NCI-H1105 (cell line): Measurements from ENCODE around the gene FBXO5.
"Not testable (repeated sequence)": the region's sequence is repeated elsewhere in the genome, so short reads cannot be mapped to it uniquely, and the experiment has no call there.

Experiments used
- DNase-seq: peaks from one replicate; lab custom pipeline; 2025; lab: John Stamatoyannopoulos, UW

FBXO5 gene, protein sequence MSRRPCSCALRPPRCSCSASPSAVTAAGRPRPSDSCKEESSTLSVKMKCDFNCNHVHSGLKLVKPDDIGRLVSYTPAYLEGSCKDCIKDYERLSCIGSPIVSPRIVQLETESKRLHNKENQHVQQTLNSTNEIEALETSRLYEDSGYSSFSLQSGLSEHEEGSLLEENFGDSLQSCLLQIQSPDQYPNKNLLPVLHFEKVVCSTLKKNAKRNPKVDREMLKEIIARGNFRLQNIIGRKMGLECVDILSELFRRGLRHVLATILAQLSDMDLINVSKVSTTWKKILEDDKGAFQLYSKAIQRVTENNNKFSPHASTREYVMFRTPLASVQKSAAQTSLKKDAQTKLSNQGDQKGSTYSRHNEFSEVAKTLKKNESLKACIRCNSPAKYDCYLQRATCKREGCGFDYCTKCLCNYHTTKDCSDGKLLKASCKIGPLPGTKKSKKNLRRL

DNA sequence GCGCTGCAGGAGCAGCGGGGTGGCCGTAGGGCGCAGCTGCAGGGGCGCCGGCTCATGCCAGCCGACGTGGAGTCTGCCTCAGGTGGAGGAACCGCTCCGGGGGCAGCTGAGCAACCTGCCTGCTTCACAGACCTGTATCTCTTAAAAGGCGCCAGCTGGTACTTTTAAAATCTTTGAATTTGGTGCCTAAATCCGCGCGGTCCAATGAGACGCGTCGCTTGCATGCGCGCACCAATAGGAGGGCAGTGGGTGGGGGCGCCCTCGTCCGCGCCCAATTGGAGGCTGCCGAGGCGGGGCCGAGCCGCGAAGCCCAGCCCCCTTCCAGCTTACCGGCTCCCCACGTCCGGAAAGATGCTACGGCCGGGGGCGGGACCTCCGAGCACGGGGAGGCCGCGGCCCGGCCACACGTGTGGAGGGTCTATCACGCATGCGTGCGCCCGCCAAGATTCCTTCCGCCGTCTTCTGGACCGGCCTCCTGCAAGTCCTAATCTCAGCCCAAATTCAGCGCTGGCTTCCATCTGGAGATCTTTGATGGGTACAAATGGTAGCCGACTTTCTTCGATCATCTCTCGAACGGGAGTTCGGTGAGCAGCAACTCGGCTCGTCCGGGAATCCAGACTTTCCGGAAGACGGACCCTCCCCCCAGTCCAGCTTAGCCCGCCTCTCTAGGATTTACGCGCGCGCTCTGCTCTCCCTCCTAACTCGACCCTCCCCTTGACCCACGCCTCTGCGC lies at the start of gene FBXO5:
Gene FBXO5, minus strand, starts transcription at position 138 of the 733 bp plus-strand sequence. Its CDS starts 82 bp downstream, at position 56.
- peak; percentile 98 for DNase-seq

DNA sequence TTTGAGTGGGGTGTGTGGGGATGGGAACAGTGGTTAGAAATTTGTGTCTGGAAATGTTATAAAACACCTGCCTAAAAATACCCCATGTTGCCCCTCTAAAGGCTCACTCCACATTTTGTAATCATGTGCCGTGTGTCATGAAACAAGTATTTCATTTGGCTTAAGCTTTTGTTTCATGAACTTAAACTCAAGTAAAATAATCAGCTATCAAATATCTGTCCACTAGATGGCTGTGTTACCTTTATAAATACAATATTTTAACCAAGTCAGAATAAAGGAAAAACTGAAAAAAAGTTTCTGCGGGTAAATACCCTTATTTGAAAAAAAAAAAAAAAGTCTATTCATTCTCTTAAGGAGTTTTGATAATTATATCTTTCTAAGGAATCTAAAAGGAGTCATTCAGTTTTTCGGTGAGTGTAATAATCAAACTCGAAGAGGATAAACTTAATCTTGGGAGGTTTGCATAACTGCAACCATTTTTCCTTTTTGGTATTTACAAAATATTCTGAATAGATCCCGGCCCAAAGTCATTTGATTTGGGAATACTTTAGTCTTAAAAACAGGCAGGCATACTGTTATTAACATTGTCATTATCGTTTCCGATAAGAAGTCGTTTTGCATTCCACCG lies 49.5 kb upstream of the FBXO5 start:
- DNase-seq, result peak; percentile 22

DNA sequence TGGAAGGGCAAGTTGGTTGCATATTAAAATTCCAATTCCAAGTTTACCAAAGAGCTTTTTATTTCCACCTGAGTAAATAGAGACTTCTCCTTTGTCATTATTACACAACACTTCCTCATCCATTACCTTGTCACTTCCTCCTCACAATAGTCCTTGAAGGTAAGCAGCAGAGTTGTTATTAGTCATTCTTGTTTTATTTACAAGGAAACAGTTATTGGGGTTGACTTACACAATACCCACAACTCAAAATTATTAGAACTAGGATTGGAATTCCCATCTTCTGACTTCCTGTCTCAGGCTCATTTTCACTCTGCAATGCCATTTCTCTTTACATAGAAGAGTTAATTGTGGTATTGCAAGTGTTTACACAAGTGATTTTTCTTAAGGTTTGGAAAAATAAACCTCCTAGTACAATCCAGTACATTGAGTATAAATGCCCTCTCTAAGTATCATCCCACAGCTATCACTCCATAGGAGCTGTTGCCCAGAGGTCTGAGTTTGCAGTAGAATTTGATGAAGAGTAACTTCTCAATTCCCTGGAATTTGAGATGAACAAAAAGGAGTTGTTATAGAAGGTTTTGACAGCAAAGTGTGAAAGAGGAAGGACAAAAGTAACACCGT lies 48.6 kb upstream of the FBXO5 start:
- no peak for DNase-seq

DNA sequence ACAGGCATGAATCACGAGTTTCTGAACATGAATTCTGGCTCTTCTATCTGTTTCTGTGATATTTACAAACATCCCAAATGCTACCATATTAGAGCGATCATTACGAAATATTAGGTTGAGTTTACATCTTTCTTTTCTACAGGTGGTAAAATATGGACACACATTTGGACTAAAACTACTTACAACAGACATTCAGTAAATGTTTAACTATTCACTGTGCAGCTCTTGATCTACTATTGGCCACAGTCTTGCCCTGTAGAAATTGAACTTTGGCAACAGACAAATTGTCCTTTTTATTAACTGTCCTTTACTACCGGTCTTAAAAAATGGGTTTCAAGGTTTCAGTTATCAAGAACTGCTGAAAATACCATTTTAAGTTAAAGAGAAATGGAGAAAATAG lies 46.1 kb upstream of the FBXO5 start:
- no peak for DNase-seq

DNA sequence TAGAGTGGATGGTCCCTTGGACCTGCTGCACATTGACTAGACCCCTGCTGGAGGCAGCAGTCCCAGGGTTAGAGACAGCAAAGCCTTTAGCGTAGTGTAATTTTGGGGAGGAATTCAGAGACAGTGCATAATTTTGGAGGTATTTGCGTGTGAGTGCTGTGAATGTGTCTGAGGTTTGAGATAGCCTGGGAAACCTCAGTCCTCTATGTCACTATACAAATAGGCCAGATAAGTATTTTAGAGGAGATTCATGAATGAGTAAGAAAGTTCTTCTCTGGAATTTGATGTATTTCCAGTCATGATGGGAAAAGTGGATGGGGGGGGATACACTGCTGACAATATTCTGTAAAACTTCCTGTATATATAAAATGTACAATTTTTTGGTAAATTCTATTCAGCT lies 45.4 kb upstream of the FBXO5 start:
- DNase-seq, result no peak

DNA sequence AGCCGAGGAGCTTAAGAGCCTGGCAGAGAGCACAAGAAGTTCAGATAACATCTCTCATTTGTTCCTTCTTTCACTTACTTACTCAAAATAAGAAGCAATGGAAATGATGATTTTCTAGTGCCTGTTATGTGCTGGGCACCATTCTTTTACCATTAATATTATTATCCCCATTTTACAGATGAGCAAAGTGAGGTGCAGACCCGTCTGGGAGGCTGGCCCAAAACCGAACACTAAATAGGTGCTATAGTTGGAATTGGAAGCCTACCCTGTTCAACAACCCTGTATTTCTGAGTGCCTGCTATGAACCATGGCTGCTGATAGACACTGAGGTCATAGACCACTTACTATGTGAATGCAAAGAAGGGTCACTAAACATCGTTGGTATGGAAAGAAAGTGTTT lies 44.6 kb upstream of the FBXO5 start:
- no peak for DNase-seq

DNA sequence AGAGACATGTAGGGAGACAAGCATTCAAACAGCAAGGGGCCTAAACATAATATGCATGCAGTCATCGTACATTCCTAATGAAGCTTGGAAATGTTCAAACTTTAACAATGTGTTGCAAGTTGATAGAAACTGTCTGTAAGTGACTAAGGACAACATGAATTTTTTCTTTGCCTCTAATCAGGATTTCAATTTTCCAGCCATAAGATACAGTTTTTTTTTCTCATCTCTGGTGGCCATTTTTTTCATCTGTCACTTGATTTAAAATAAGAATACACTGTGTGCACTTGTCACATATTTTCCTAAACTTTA lies 41.8 kb upstream of the FBXO5 start:
- no peak for DNase-seq

DNA sequence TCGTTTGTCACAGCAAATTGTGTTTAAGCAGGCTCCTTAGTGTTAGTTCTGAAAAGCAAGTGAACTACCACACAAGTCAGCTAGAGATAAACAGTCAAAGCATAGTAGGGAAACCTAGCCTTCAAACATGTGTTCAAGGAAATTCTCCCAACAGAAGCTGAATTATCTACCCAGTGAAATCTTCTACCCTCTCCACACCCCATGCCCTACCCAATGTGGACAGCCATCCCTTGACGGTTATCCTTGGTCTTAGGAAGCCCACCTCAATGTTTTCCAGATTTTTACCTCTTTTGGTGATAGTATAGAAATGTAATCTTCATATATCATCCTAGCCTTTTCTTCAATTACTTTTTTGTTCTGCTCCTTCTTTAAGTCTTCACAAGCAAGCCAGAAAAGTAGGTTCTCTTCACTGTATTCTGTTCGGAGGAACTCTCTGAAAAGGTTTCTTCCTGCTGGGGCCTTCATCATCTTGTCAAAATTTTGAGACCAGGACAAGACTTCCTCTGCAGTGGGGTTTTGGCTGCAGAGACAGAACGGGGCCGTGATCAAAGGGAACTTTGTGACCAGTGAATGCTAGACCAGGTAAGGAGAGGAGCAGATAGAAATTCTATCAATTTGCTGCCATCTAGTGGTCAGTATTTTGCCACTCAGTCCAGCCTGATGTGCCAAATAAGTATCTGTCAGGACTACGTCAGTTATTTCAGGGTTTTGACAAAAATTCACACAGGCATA lies 41.3 kb upstream of the FBXO5 start:
- peak; percentile 58 for DNase-seq

DNA sequence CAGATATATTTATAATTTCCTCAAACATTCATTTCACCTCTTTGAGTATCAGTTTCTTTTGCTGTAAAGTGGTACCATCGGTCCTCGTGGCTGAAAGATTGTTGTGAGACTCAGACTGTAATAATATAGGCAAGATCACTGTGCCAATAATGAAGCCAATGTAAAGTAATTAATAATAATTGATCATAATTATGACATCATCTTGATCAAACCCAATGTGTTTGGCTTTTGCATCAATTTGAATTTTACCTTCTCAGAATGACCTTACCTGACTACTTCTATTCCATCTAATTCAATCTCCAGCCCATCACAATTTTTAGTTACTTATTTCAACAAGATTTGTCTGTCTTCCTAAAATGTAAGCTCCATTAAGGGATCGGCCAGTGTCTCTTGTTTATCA lies 35.5 kb upstream of the FBXO5 start:
- DNase-seq, result no peak

DNA sequence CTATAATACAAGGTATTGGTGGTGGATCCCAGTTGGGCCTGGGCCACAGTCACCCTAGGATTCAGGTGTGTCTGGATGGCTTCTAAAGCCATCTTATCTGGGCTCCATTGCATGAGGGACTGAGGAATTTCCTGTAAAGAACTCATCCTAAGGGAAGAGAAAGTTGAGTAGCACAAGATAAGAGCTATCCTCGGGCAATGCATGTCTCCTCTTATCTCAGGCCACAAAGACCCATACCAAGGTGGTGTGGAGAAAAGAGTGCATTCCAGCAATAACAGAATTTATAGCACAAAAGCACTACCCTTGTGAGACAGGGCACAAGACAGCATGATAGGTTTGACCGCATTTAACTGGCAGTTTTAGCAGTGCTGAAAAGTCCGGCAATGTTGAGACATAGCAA lies 34.0 kb upstream of the FBXO5 start:
- DNase-seq, result no peak

DNA sequence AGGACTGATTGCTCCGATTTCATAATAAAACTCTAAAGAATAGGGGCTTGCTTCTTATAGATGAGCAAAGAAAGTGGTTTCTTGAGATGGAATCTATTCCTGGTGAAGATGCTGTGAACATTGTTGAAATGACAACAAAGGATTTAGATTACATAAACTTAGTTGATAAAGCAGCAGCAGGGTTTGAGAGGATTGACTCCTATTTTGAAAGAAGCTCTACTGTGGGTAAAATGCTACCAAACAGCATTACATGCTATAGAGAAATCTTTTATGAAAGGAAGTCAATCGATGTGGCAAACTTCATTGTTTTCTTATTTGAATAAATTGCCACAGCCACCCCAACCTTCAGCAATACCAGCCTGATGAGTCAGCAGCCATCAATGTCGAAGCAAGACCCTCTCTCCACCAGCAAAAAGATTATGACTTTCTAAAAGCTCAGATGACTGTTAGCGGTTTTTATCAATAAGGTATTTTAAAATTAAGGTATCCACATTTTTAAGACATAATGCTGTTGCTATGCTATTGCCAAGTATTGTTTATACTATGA lies 32.3 kb upstream of the FBXO5 start:
- DNase-seq, result no peak

DNA sequence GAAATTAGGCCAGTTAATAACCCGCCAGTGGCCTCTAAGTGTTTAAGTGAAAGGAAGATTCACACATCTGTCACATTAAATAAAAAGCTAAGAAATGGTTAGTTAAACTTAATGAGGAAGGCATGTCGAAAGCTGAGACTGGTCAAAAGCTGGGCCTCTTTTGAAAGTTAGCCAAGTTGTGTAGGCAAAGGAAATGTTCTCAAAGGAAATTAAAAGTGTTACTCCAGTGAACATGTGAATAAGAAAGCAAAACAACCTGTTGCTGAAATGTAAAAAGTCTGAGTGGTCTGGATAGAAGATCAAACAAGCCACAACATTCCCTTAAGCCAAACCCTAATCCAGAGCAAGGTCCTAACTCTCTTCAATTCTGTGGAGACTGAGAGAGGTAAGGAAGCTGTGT lies 30.6 kb upstream of the FBXO5 start:
- DNase-seq, result no peak

DNA sequence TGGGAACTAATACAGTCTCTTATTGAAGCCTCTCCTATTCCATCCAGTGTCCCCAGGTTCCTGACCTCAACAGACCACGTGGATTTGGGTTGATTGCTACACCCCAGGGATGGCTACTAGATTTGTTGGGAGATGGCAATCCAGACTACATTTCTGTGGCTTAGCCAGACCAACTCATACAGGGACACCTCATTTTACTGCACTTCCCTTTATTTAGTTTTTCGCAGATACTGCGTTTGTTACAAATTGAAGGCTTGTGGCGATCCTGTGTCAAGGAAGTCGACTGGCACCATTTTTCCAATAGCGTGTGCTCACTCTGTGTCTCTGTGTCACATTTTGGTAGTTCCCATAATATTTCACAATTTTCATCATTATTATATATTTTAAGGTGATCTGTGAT lies 30.0 kb upstream of the FBXO5 start:
- DNase-seq, result no peak

DNA sequence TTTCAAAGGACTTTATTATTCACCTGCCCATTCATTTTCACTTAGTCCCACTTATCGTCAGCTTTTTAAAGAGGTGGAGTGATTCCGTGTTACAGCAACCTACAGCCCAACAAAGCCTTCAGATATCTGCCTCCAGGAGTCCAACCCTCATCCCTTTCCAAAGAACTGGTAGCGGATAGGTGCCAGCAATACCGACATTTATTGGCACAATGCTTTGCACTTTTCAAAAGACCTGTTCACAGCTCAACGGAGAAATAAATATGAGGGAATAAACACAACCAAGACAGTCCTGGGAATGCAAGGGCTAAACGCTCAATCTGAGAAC lies 20.5 kb upstream of the FBXO5 start:
- peak; percentile 23 for DNase-seq

DNA sequence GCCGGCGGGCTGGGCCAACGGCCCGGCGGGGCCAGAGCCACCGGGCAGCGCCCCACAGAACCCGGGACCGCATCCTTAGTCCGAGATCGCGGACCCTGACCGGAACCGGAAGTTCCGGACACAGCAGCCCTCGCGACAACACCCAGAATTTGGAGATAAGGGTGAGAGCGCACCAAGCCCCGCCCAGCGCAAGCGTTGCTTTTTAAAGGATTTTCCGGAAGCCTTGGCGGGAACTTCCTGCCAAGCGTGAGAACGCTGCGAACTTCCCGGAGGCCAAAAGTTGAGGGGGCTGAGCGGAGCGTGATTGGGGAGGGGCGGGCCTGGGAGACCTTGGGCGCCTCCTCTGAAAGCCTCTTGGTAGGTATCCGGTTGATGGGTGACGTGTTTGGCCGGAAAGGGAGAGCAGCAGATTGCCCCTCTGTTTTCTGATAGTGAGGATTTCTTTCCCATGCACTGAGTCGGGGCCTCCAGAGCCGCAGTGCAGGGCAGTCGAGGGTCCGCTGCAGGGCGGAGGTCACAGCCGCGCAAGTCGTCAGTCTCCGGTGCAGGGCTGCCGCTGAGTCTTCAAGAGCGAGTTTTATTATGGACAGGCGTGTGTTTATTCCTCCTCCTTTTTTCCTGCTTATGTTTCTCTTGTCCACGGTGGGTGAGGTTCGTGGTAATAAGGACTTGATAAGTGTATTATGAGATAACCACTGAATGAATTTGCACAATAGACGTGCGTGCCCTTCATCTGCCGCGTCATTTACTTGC lies 19.9 kb upstream of the FBXO5 start, which contains the start of gene MTRF1L:
Gene MTRF1L, minus strand, starts transcription at position 97 of the 753 bp plus-strand sequence. Its CDS starts 24 bp downstream, at position 73.
- DNase-seq, result peak; percentile 97

DNA sequence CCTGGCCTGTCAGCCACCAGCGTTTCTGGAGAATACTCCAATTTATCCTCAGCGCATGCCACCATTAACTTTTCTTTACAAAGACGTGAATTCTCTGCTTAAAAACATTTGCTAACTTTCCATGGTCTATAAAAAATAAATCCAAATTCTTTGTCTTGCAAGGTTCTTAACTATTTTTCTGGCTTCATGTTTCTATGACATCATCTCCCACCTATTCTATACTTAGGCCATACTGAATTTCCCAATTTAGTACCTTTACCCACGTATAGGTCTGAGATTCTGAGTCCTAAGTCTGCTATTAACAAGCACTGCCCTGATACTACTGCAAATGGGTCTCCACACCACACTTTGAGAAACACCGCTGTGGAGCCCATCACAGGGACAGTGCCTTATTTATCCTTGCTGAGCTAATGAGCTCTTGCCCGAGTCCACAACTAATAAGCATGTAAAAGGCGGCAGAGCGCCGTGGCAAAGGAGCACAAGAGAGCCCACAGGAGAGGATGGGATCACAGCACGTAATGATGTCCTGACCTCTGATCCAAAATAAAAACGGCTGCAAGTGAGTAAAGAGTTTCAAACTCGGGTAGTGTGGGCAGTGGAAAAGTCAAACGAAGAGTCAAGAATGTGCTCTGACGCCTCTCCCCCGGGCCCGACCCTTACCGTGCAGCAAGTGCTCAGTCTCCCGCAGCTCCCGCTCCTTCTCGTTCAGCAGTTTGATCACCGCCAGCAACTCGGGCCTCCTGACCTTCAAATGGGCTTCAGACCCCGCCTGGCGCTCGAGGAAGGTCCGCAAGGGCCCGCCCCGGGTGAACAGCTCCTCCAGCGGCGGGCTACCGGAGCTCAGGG lies 19.1 kb upstream of the FBXO5 start:
- no peak for DNase-seq

DNA sequence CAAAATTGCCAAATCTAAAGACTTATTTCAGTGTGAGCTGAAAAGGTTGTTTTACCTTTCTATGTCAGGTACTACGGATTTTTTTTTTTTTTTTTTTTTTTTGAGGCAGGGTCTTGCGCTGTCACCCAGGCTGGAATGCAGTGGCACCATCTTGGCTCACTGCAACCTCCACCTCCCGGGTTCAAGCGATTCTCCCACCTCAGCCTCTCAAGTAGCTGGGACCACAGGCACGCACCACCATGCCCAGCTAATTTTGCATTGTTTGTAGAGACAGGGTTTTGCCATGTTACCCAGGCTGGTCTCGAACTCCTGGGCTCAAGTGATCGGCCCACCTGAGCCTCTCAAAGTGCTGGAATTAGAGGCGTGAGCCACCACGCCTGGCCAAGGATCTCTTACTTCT lies 17.9 kb upstream of the FBXO5 start:
- not testable (repeated sequence) for DNase-seq

DNA sequence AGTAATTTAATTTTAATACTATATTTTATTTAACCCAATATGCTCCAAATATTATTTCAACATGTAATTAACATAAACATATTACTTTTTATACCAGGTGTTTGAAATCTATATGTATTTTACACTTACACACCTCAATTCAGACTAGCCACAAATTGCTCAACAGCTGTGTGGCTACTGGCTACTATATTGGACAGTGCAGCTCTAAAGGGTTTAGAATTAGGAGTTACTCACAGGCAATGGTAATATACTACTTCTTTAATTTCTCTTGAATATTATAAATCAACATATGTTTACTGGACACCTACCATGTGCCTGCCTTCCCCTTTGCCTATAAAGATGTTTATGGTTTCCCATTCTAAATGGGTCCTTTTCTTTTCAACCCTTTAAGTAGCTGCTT lies 17.4 kb upstream of the FBXO5 start:
- DNase-seq, result no peak

DNA sequence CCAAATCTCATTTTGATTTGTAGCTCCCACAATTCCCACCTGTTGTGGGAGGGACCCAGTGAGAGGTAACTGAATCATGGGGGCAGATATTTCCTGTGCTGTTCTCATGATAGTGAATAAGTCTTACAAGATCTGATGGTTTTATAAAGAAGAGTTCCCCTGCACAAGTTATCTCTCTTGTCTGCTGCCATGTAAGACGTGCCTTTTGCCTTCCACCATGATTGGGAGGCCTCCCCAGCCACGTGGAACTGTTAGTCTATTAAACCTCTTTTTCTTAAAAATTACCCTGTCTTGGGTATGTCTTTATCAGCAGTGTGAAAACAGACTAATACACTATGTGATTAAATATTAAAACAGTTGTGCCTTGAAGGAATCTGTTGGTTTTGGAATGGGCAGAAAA lies 16.7 kb upstream of the FBXO5 start:
- not testable (repeated sequence) for DNase-seq

DNA sequence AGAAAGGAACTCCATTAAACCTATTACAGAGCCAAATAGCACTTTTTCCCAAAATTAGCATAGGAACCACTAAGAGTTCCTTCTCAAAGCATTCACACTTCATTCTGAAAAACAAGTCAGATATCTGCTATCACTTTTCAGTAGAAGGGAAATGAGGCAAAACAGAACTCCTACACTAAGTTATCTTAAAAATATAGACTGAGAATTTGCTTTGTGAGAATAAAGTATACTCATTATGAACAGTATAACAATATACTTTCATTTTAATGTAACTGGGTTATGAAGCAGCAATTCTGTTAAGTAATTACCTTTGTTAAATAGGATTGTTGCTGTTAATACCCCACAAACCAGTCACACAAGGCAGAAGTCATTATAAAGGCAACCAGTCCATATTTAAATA lies 11.0 kb upstream of the FBXO5 start:
- DNase-seq, result no peak
